Measurements from ENCODE around the gene VKORC1.

Gene VKORC1

GRCh38 chr16:31083556-31083955, 11.0 kb downstream of the VKORC1 start:
- Mint-ChIP-seq H3K27ac (no peak overlapping the region), H3K36me3 (no peaks in the 10 kb centered on the region)

DNA sequence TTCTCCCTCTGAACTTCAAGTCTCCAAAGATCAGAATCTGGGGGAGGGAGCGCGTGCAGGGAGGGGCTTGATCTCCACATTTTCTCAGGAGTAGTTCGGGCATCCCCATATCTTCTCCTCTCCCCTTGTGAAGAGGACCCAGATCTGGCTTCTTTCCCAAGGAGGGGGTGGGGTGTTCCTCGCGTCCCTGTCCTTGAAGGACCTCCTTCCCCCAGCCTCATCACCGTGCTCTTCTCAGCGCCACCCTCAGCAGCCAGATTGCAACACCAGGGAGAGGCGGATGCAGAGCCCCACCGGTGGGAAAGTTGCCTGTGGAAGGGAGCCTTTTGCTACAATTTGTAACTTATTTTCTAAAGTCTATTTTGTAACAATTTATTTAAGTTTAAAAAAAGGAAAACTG, 11.5 kb downstream of the VKORC1 start:
- no peaks in the 10 kb centered on the region for H3K36me3 Mint-ChIP-seq
- peaks cover 10% of the 10 kb centered on the region for H3K4me1 Mint-ChIP-seq (ENCODE audit: low read depth)
- H3K27me3 Mint-ChIP-seq = no peaks in the 10 kb centered on the region
- no peaks in the 10 kb centered on the region for H3K9me3 Mint-ChIP-seq (ENCODE audit: low read depth)
- no peak overlapping the region for H3K27ac Mint-ChIP-seq
- H3K4me3 Mint-ChIP-seq = no peak overlapping the region

More at GRCh38 chr16:31083556-31083955, 11.0 kb downstream of the VKORC1 start:
- Mint-ChIP-seq H3K9me3 (ENCODE audit: low read depth) (no peaks in the 10 kb centered on the region), H3K4me3 (no peak overlapping the region), H3K27me3 (no peaks in the 10 kb centered on the region), H3K4me1 (ENCODE audit: low read depth) (peaks cover 10% of the 10 kb centered on the region)

- Mint-ChIP-seq H3K9me3 (ENCODE audit: low read depth) (no peaks in the 10 kb centered on the region), H3K4me1 (ENCODE audit: low read depth) (peaks cover 11% of the 10 kb centered on the region), H3K27me3 (no peaks in the 10 kb centered on the region), H3K27ac (no peak overlapping the region), H3K36me3 (no peaks in the 10 kb centered on the region), H3K4me3 (no peak overlapping the region)
Observed at GRCh38 chr16:31082368-31083045, 12.1 kb downstream of the VKORC1 start.

DNA sequence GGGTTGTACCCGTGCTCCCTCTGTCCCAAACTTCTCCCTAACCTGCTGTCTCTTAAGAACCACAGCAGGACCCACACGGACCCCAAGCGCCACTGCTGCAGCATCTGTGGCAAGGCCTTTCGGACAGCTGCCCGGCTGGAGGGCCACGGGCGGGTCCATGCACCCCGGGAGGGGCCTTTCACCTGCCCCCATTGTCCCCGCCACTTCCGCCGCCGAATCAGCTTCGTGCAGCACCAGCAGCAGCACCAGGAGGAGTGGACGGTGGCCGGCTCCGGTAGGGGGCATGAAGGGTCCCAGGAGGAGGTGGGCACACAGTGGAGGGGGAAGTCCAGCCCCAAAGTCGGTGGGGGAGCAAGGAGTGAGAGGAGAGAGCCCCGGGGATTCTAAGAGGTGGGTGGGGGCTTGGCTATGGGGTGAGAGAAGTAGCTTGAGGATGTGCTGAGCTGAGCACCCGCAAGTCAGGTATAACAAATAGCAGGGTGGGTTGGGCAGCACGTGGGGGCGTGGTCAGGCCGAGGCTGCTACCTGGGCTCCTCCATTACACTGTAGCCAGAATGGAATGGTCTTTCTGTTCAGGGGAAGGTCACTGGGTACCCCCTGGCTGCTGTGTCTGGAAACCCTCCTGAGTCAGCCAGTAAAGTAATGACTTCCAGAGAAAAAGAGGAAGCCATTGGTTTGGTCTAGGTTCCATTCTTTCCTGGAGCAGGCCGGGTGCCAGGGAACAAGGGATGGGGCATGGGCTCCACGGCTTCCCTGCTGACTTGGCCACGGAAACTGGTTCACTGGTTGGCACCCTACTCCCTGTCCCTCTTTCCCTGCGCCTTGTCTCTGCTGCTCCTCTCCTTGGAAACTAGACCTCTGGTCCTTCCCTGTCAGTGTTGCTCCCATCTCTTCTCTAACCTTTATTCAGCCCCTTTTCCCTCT, 12.9 kb downstream of the VKORC1 start:
- H3K36me3 Mint-ChIP-seq = no peaks in the 10 kb centered on the region
- no peaks in the 10 kb centered on the region for H3K9me3 Mint-ChIP-seq (ENCODE audit: low read depth)
- no peak overlapping the region for H3K27ac Mint-ChIP-seq
- H3K4me3 Mint-ChIP-seq = no peak overlapping the region
- H3K4me1 Mint-ChIP-seq (ENCODE audit: low read depth) = peaks cover 11% of the 10 kb centered on the region
- no peaks in the 10 kb centered on the region for H3K27me3 Mint-ChIP-seq

DNA sequence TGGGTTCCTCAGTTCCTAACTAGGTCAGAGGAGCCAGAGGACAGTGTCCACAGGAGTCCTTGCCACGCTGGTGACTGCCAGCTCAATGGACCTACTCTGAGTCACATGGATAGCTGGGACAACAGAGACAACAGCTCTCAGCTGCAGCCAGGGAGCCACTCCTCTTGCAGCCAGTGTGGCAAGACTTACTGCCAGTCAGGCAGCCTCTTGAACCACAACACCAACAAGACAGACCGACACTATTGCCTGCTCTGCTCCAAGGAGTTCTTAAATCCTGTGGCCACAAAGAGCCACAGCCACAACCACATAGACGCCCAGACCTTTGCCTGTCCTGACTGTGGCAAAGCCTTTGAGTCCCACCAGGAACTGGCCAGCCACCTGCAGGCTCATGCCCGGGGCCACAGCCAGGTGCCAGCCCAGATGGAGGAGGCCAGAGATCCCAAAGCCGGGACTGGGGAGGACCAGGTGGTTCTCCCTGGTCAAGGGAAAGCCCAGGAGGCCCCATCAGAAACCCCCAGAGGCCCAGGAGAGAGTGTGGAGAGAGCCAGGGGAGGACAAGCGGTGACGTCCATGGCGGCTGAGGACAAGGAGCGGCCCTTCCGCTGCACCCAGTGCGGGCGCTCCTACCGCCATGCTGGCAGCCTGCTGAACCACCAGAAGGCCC, 13.7 kb downstream of the VKORC1 start:
- Mint-ChIP-seq H3K4me1 (ENCODE audit: low read depth) (peaks cover 15% of the 10 kb centered on the region), H3K4me3 (no peak overlapping the region), H3K36me3 (no peaks in the 10 kb centered on the region), H3K27ac (no peak overlapping the region), H3K27me3 (no peaks in the 10 kb centered on the region), H3K9me3 (ENCODE audit: low read depth) (no peaks in the 10 kb centered on the region)

DNA sequence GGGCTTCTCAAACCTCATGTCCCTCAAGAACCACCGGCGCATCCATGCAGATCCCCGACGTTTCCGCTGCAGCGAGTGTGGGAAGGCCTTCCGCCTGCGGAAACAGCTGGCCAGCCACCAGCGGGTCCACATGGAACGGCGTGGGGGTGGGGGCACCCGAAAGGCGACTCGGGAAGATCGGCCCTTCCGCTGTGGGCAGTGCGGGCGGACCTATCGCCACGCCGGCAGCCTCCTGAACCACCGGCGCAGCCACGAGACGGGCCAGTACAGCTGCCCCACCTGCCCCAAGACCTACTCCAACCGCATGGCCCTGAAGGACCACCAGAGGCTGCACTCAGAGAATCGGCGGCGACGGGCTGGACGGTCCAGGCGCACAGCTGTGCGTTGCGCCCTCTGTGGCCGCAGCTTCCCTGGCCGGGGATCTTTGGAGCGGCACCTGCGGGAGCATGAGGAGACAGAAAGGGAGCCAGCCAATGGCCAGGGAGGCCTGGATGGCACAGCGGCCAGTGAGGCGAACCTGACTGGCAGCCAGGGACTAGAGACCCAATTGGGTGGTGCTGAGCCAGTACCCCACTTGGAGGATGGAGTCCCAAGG, 14.5 kb downstream of the VKORC1 start:
- H3K9me3 Mint-ChIP-seq (ENCODE audit: low read depth) = no peaks in the 10 kb centered on the region
- H3K4me1 Mint-ChIP-seq (ENCODE audit: low read depth) = peaks cover 19% of the 10 kb centered on the region
- H3K36me3 Mint-ChIP-seq = no peaks in the 10 kb centered on the region
- no peak overlapping the region for H3K4me3 Mint-ChIP-seq
- H3K27ac Mint-ChIP-seq = no peak overlapping the region
- H3K27me3 Mint-ChIP-seq = no peaks in the 10 kb centered on the region

- Mint-ChIP-seq H3K27me3 (no peaks in the 10 kb centered on the region), H3K4me1 (ENCODE audit: low read depth) (peaks cover 26% of the 10 kb centered on the region), H3K4me3 (no peak overlapping the region), H3K36me3 (no peaks in the 10 kb centered on the region), H3K9me3 (ENCODE audit: low read depth) (no peaks in the 10 kb centered on the region), H3K27ac (no peak overlapping the region)
Observed at GRCh38 chr16:31079342-31079944, 15.2 kb downstream of the VKORC1 start.

GRCh38 chr16:31078597-31079341, 15.8 kb downstream of the VKORC1 start:
- no peaks in the 10 kb centered on the region for H3K36me3 Mint-ChIP-seq
- H3K4me1 Mint-ChIP-seq (ENCODE audit: low read depth) = peaks cover 26% of the 10 kb centered on the region
- H3K4me3 Mint-ChIP-seq = no peak overlapping the region
- H3K27ac Mint-ChIP-seq = no peak overlapping the region
- H3K27me3 Mint-ChIP-seq = no peaks in the 10 kb centered on the region
- H3K9me3 Mint-ChIP-seq (ENCODE audit: low read depth) = no peaks in the 10 kb centered on the region

DNA sequence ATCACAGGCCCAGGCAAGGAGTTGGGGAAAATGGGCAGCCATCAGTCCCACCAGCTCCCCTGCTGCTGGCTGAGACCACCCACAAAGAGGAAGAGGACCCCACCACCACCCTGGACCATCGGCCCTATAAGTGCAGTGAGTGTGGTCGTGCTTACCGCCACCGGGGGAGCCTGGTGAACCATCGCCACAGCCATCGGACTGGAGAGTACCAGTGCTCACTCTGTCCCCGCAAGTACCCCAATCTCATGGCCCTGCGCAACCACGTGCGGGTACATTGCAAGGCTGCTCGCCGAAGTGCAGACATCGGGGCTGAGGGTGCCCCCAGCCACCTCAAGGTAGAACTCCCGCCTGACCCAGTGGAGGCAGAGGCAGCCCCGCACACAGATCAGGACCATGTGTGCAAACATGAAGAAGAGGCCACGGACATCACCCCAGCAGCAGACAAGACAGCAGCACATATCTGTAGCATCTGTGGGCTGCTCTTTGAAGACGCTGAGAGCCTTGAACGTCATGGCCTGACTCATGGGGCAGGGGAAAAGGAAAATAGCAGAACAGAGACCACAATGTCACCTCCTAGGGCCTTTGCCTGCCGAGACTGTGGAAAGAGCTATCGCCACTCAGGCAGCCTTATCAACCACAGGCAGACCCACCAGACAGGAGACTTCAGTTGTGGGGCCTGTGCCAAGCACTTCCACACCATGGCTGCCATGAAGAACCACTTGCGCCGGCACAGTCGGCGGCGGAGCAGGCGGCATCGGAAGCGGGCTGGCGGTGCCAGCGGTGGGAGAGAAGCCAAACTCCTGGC, 16.8 kb downstream of the VKORC1 start:
- no peak overlapping the region for H3K27ac Mint-ChIP-seq
- H3K27me3 Mint-ChIP-seq = no peaks in the 10 kb centered on the region
- H3K36me3 Mint-ChIP-seq = no peaks in the 10 kb centered on the region

DNA sequence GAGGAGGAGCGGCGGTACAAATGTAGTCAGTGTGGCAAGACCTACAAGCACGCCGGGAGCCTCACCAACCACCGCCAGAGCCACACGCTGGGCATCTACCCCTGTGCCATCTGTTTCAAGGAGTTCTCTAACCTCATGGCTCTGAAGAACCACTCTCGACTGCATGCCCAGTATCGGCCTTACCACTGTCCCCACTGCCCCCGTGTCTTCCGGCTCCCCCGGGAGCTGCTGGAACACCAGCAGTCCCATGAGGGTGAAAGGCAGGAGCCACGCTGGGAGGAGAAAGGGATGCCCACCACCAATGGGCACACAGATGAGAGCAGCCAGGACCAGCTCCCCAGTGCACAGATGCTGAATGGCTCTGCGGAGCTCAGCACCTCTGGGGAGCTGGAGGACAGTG, 17.6 kb downstream of the VKORC1 start:
- no peak overlapping the region for H3K27ac Mint-ChIP-seq
- H3K4me3 Mint-ChIP-seq = no peak overlapping the region
- H3K27me3 Mint-ChIP-seq = no peaks in the 10 kb centered on the region
- H3K4me1 Mint-ChIP-seq (ENCODE audit: low read depth) = peaks cover 28% of the 10 kb centered on the region
- H3K9me3 Mint-ChIP-seq (ENCODE audit: low read depth) = no peaks in the 10 kb centered on the region
- no peaks in the 10 kb centered on the region for H3K36me3 Mint-ChIP-seq

More for the DNA sequence above, 16.8 kb downstream of the VKORC1 start:
- Mint-ChIP-seq H3K4me3 (no peak overlapping the region), H3K4me1 (ENCODE audit: low read depth) (peaks cover 26% of the 10 kb centered on the region), H3K9me3 (ENCODE audit: low read depth) (no peaks in the 10 kb centered on the region)

DNA sequence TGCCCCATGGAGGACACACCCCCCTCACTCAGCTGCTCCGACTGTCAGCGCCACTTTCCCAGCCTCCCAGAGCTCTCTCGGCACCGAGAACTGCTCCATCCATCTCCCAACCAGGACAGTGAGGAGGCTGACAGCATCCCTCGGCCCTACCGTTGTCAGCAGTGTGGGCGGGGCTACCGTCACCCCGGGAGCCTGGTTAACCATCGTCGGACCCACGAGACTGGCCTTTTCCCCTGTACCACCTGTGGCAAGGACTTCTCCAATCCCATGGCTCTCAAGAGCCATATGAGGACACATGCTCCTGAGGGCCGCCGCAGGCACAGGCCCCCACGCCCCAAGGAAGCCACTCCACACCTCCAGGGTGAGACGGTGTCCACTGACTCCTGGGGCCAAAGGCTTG, 18.3 kb downstream of the VKORC1 start:
- Mint-ChIP-seq H3K4me1 (ENCODE audit: low read depth) (peaks cover 33% of the 10 kb centered on the region), H3K27ac (no peak overlapping the region), H3K9me3 (ENCODE audit: low read depth) (no peaks in the 10 kb centered on the region), H3K36me3 (no peaks in the 10 kb centered on the region), H3K27me3 (no peaks in the 10 kb centered on the region), H3K4me3 (peak overlapping the region; percentile 27)

- H3K27ac Mint-ChIP-seq = peak overlapping the region; percentile 94
- H3K9me3 Mint-ChIP-seq (ENCODE audit: low read depth) = no peaks in the 10 kb centered on the region
- no peaks in the 10 kb centered on the region for H3K36me3 Mint-ChIP-seq
- peaks cover 29% of the 10 kb centered on the region for H3K4me1 Mint-ChIP-seq (ENCODE audit: low read depth)
- H3K4me3 Mint-ChIP-seq = peak overlapping the region; percentile 95
- H3K27me3 Mint-ChIP-seq = no peaks in the 10 kb centered on the region
Observed at GRCh38 chr16:31074814-31075183, 19.8 kb downstream of the VKORC1 start.

GRCh38 chr16:31073970-31074813, 20.4 kb downstream of the VKORC1 start, which contains the start of the genes ZNF646 and ZNF668:
Gene ZNF646 (plus strand): TSS chr16:31074422. CDS start chr16:31076325, 1,903 bp downstream.
Gene ZNF668 (minus strand): TSS chr16:31074240. CDS start chr16:31064459, 9,781 bp downstream.
- H3K36me3 Mint-ChIP-seq = no peaks in the 10 kb centered on the region
- H3K27me3 Mint-ChIP-seq = no peaks in the 10 kb centered on the region
- H3K4me1 Mint-ChIP-seq (ENCODE audit: low read depth) = peaks cover 29% of the 10 kb centered on the region
- H3K9me3 Mint-ChIP-seq (ENCODE audit: low read depth) = no peaks in the 10 kb centered on the region
- H3K27ac Mint-ChIP-seq = peak within 1 kb of the TSS; percentile 96
- peak within 1 kb of the TSS; percentile 98 for H3K4me3 Mint-ChIP-seq

Measured in activated naive CD8-positive, alpha-beta T cell (primary cell).